ENCODE results near the gene ZFP42. TPM values are rescaled to one million over a fixed set of nuclear protein-coding genes. Genes with fewer than 3 reads are reported as not detected.

ZFP42 gene
- total RNA-seq, 1 experiment from 2014 or later, result 0.12 TPM

GRCh38 chr4:187961961-187962360 is 33.6 kb upstream of the ZFP42 start:
- Histone ChIP-seq H3K36me3 (ENCODE audit: control insufficient read depth in 1 of 2, insufficient read depth in 2 of 2, low read length in 2 of 2) (no peaks in the 10 kb centered on the region), H2AFZ (ENCODE audit: low read depth, low read length, poor library complexity, severe bottlenecking) (no peak overlapping the region)
- RAD21 ChIA-PET (ENCODE audit: low non-redundant PET in 1 of 2, low total read pairs in 2 of 2, uncharacterized antibody in 2 of 2, unreplicated experiment in 2 of 2), result no interaction called here

More at GRCh38 chr4:187961961-187962360, 33.6 kb upstream of the ZFP42 start:
- Histone ChIP-seq H3K27ac (ENCODE audit: low read depth, low read length) (no peak overlapping the region), H4K20me1 (ENCODE audit: insufficient read depth) (no peaks in the 10 kb centered on the region), H3K27me3 (ENCODE audit: insufficient read depth, low read length) (0 out of 2 replicates have a peak, but pooled peaks cover 6% of the 10 kb centered on the region), H3K9me3 (ENCODE audit: control insufficient read depth in 1 of 2, insufficient read depth in 1 of 2, low read depth in 1 of 2, low read length in 2 of 2) (no peaks in the 10 kb centered on the region), H3K4me1 (ENCODE audit: control insufficient read depth in 1 of 2, insufficient read depth in 2 of 2, low read length in 2 of 2) (no peaks in the 10 kb centered on the region), H3K4me3 (replicated peaks in 1 of 2; ENCODE audit: low read depth in 1 of 2, low read length in 2 of 2) (no peak overlapping the region), H3K9me2 (ENCODE audit: insufficient read depth) (no peaks in the 10 kb centered on the region), H3K79me2 (ENCODE audit: insufficient read depth, low read length) (no peaks in the 10 kb centered on the region), H3K9ac (ENCODE audit: low read length) (no peak overlapping the region), H3K4me2 (ENCODE audit: low read length) (no peak overlapping the region)
- TF ChIP-seq MAX (IDR thresholded peaks at IDR 0.05) (no peak), SIN3A (IDR thresholded peaks at IDR 0.05; ENCODE audit: low read depth) (no peak), EZH2phosphoT487 (IDR thresholded peaks at IDR 0.05; ENCODE audit: borderline replicate concordance) (no peak), FOSL1 (IDR thresholded peaks at IDR 0.05; ENCODE audit: low read depth) (no peak), ZNF274 (IDR thresholded peaks at IDR 0.05; ENCODE audit: low read depth, low read length) (no peak), ELF1 (IDR thresholded peaks at IDR 0.05; ENCODE audit: borderline replicate concordance, low read depth) (no peak), EZH2 (IDR thresholded peaks at IDR 0.05) (no peak), SP1 (IDR thresholded peaks at IDR 0.05; ENCODE audit: low read depth) (no peak), SRF (IDR thresholded peaks at IDR 0.05; ENCODE audit: low read depth) (no peak), YY1 (IDR thresholded peaks at IDR 0.05; ENCODE audit: extremely low read depth, insufficient replicate concordance, low read depth, low read length) (no peak), CBX3 (IDR thresholded peaks at IDR 0.05; ENCODE audit: low read depth) (no peak), CEBPB (IDR thresholded peaks at IDR 0.05; ENCODE audit: low read depth) (no peak), RAD21 (IDR thresholded peaks at IDR 0.05; ENCODE audit: low read depth) (no peak), ZFX (IDR thresholded peaks at IDR 0.05) (no peak), JUND (IDR thresholded peaks at IDR 0.05) (no peak)
- TF ChIP-seq, protein P1, sequence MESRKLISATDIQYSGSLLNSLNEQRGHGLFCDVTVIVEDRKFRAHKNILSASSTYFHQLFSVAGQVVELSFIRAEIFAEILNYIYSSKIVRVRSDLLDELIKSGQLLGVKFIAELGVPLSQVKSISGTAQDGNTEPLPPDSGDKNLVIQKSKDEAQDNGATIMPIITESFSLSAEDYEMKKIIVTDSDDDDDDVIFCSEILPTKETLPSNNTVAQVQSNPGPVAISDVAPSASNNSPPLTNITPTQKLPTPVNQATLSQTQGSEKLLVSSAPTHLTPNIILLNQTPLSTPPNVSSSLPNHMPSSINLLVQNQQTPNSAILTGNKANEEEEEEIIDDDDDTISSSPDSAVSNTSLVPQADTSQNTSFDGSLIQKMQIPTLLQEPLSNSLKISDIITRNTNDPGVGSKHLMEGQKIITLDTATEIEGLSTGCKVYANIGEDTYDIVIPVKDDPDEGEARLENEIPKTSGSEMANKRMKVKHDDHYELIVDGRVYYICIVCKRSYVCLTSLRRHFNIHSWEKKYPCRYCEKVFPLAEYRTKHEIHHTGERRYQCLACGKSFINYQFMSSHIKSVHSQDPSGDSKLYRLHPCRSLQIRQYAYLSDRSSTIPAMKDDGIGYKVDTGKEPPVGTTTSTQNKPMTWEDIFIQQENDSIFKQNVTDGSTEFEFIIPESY (IDR thresholded peaks at IDR 0.05; ENCODE audit: extremely low read depth, insufficient replicate concordance, low read length), result no peak
- TF ChIP-seq, protein P2, sequence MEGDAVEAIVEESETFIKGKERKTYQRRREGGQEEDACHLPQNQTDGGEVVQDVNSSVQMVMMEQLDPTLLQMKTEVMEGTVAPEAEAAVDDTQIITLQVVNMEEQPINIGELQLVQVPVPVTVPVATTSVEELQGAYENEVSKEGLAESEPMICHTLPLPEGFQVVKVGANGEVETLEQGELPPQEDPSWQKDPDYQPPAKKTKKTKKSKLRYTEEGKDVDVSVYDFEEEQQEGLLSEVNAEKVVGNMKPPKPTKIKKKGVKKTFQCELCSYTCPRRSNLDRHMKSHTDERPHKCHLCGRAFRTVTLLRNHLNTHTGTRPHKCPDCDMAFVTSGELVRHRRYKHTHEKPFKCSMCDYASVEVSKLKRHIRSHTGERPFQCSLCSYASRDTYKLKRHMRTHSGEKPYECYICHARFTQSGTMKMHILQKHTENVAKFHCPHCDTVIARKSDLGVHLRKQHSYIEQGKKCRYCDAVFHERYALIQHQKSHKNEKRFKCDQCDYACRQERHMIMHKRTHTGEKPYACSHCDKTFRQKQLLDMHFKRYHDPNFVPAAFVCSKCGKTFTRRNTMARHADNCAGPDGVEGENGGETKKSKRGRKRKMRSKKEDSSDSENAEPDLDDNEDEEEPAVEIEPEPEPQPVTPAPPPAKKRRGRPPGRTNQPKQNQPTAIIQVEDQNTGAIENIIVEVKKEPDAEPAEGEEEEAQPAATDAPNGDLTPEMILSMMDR (IDR thresholded peaks at IDR 0.05 in 2 of 3, conservative IDR thresholded peaks at IDR 0.05 in 1 of 3; ENCODE audit: borderline replicate concordance in 1 of 3, insufficient read depth in 1 of 3, low read depth in 2 of 3, low read length in 2 of 3), result no peak
- TF ChIP-seq, protein P3, sequence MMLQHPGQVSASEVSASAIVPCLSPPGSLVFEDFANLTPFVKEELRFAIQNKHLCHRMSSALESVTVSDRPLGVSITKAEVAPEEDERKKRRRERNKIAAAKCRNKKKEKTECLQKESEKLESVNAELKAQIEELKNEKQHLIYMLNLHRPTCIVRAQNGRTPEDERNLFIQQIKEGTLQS (IDR thresholded peaks at IDR 0.05), result no peak
- TF ChIP-seq, protein P4, sequence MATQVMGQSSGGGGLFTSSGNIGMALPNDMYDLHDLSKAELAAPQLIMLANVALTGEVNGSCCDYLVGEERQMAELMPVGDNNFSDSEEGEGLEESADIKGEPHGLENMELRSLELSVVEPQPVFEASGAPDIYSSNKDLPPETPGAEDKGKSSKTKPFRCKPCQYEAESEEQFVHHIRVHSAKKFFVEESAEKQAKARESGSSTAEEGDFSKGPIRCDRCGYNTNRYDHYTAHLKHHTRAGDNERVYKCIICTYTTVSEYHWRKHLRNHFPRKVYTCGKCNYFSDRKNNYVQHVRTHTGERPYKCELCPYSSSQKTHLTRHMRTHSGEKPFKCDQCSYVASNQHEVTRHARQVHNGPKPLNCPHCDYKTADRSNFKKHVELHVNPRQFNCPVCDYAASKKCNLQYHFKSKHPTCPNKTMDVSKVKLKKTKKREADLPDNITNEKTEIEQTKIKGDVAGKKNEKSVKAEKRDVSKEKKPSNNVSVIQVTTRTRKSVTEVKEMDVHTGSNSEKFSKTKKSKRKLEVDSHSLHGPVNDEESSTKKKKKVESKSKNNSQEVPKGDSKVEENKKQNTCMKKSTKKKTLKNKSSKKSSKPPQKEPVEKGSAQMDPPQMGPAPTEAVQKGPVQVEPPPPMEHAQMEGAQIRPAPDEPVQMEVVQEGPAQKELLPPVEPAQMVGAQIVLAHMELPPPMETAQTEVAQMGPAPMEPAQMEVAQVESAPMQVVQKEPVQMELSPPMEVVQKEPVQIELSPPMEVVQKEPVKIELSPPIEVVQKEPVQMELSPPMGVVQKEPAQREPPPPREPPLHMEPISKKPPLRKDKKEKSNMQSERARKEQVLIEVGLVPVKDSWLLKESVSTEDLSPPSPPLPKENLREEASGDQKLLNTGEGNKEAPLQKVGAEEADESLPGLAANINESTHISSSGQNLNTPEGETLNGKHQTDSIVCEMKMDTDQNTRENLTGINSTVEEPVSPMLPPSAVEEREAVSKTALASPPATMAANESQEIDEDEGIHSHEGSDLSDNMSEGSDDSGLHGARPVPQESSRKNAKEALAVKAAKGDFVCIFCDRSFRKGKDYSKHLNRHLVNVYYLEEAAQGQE (IDR thresholded peaks at IDR 0.05; ENCODE audit: low read depth), result no peak
- ATAC-seq, result no peak
- no TSS peak for BruUV-seq (replicated peaks)
- no peak for DNase-seq (ENCODE audit: low read depth, low spot score)
- POLR2A ChIA-PET, result no interaction called here
- CTCF ChIA-PET, result no interaction called here
- intact Hi-C loops (cut with micrococcal nuclease), result no loop called here
